PC-3 (cell line): Measurements from ENCODE around the gene EXOG. TPM values are rescaled to one million over a fixed set of nuclear protein-coding genes. Genes with fewer than 3 reads are reported as not detected.

Source experiments
- ATAC-seq: fragments of 200-7000 bp; cut with Tn5 transposase; 2 replicates; pipeline ENCODE4 v1.9.1; 2020; ENCODE audit warnings: mild to moderate bottlenecking, moderate library complexity
- BruUV-seq: library from RNA; stranded (reverse); fragments of 400-500 nt; replicated peaks from 2 replicates; lab custom pipeline; 2021; lab: Mats Ljungman, UMichigan
- CTCF ChIA-PET: fragments of 300-600 bp; sonication (Branson Sonifier 250); formaldehyde crosslinking; loops from one replicate; lab custom pipeline; 2022; ENCODE audit warnings: antibody characterized with exemption; lab: Charles Lee
- POLR2A ChIA-PET: fragments of 300-600 bp; sonication (Branson Sonifier 250); formaldehyde crosslinking; loops from one replicate; lab custom pipeline; 2022; ENCODE audit warnings: antibody characterized with exemption; ENCODE audit not compliant: unreplicated experiment; lab: Charles Lee
- DNase-seq: peaks from one replicate; pipeline ENCODE4 v3.0.0-alpha.2; 2015
- H2AFZ ChIP-seq: fragments of 300-600 bp; sonication (generic); 2 replicates; pipeline ENCODE4 v1.6.0; 2016; ENCODE audit warnings: antibody characterized with exemption, low read length
- H3F3A ChIP-seq: fragments of 300-600 bp; sonication (generic); one replicate; pipeline ENCODE4 v1.6.0; 2017; ENCODE audit warnings: antibody characterized with exemption, low read length, control low read depth, mild to moderate bottlenecking; ENCODE audit not compliant: unreplicated experiment
- H3K27ac ChIP-seq: fragments of 300-600 bp; sonication (generic); 2 replicates; pipeline ENCODE4 v1.5.1; 2016; ENCODE audit warnings: mild to moderate bottlenecking, low read length
- H3K27me3 ChIP-seq: fragments of 300-600 bp; sonication (generic); 2 replicates; pipeline ENCODE4 v1.6.1; 2016; ENCODE audit warnings: low read length, mixed read lengths
- H3K36me3 ChIP-seq: fragments of 300-600 bp; sonication (generic); 2 replicates; pipeline ENCODE4 v1.6.1; 2016; ENCODE audit warnings: low read depth, mixed run types, low read length, mixed read lengths
- H3K4me1 ChIP-seq: fragments of 300-600 bp; sonication (generic); 2 replicates; pipeline ENCODE4 v1.5.1; 2016; ENCODE audit warnings: low read length; ENCODE audit not compliant: insufficient read depth
- H3K4me2 ChIP-seq: fragments of 300-600 bp; sonication (generic); 2 replicates; pipeline ENCODE4 v1.6.0; 2016; ENCODE audit warnings: low read length
- H3K4me3 ChIP-seq: fragments of 300-600 bp; sonication (generic); 2 replicates; pipeline ENCODE4 v1.5.1; 2016; ENCODE audit warnings: mild to moderate bottlenecking, low read length, mixed read lengths
- H3K79me2 ChIP-seq: fragments of 300-600 bp; sonication (generic); 2 replicates; pipeline ENCODE4 v1.6.1; 2017; ENCODE audit warnings: low read length, mixed read lengths
- H3K9ac ChIP-seq: fragments of 300-600 bp; sonication (generic); 2 replicates; pipeline ENCODE4 v1.6.0; 2016; ENCODE audit warnings: mild to moderate bottlenecking, low read length
- H3K9me2 ChIP-seq: fragments of 300-600 bp; sonication (generic); replicated peaks from 2 replicates; pipeline ENCODE4 v1.6.1; 2016; ENCODE audit warnings: mixed run types, low read length, mixed read lengths
- H3K9me3 ChIP-seq: fragments of 300-600 bp; sonication (generic); 2 replicates; pipeline ENCODE4 v1.6.1; 2016; ENCODE audit warnings: low read length, mixed read lengths
- H4K20me1 ChIP-seq: fragments of 300-600 bp; sonication (generic); 2 replicates; pipeline ENCODE4 v1.6.1; 2016; ENCODE audit warnings: low read length, mixed read lengths
- EZH2 ChIP-seq: fragments of 300-600 bp; sonication (generic); IDR thresholded peaks from one replicate; pipeline ENCODE4 v1.6.1; 2017; ENCODE audit warnings: antibody characterized with exemption, mild to moderate bottlenecking, low read length; ENCODE audit not compliant: unreplicated experiment
- EZH2phosphoT487 ChIP-seq: fragments of 300-600 bp; sonication (generic); IDR thresholded peaks from 2 replicates; pipeline ENCODE4 v1.6.1; 2018; ENCODE audit warnings: mild to moderate bottlenecking, antibody characterized with exemption, low read length, borderline replicate concordance
- intact Hi-C: fragments of 100-400 bp; cut with micrococcal nuclease; formaldehyde crosslinking; loops from 2 replicates; pipeline ENCODE4 v1.9.0; 2023
- total RNA-seq: library from RNA; depleted of rRNA; stranded (reverse); fragments of >200 nt; gene quantifications from 2 replicates; pipeline ENCODE4 v1.2.3, GENCODE V29; 2014
- TF ChIP-seq, protein P1 (sequence below): fragments of 300-600 bp; sonication (generic); conservative IDR thresholded peaks from 2 replicates; pipeline ENCODE4 v1.5.1; 2017; ENCODE audit warnings: antibody characterized with exemption, low read depth, mild to moderate bottlenecking, low read length

Gene EXOG
- total RNA-seq, 1 experiment from 2014 or later: 10.0 TPM

DNA sequence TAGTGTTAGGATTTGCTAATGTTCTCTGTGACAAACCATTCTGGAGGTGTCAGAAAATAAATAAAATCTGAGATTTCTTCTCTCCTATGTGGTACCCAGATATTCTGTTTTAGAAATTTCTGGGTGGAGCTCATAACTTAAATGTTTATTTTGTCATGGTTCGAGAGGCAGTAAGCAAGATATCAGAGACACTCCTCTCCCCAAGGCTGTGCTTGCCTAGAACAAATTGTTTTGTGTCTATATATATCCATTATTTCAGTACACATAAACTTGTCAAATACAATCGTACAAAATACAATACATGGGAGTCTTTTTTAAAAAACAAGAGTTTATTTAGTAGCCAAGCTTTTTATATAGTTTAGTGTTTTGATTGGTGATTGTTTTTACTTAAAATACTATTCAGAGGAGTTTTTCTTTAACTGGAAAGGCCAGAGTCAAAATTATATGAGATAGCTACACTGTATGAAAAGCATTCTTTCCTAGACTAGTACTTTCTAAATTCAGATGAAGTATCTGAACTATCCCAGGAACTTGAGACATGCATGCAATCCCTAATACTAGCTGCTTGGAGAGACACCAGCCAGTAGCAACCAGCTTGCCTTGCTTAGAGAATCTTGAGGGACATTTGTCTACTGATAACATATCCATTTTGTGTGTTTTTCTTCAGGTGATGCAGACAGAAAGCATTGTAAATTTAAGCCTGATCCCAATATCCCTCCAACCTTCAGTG lies 4.7 kb downstream of the EXOG start:
- Histone ChIP-seq H4K20me1 (no peaks in the 10 kb centered on the region), H3K9ac (no peak overlapping the region), H3F3A (no peaks in the 10 kb centered on the region), H3K4me2 (no peak overlapping the region), H3K27me3 (no peaks in the 10 kb centered on the region), H3K9me2 (no peaks in the 10 kb centered on the region), H3K4me1 (peaks cover 8% of the 10 kb centered on the region), H3K36me3 (peaks cover 13% of the 10 kb centered on the region; the same call in 1 of the 2 replicates), H3K27ac (no peak overlapping the region), H3K79me2 (peaks cover 16% of the 10 kb centered on the region), H3K4me3 (no peak overlapping the region), H3K9me3 (no peaks in the 10 kb centered on the region), H2AFZ (no peak overlapping the region)
- no TSS peak for BruUV-seq
- DNase-seq: no peak
- ChIA-PET POLR2A (no interaction called here), CTCF (no interaction called here)
- intact Hi-C loops: no loop called here
- no peak for ATAC-seq
- TF ChIP-seq, protein P1, sequence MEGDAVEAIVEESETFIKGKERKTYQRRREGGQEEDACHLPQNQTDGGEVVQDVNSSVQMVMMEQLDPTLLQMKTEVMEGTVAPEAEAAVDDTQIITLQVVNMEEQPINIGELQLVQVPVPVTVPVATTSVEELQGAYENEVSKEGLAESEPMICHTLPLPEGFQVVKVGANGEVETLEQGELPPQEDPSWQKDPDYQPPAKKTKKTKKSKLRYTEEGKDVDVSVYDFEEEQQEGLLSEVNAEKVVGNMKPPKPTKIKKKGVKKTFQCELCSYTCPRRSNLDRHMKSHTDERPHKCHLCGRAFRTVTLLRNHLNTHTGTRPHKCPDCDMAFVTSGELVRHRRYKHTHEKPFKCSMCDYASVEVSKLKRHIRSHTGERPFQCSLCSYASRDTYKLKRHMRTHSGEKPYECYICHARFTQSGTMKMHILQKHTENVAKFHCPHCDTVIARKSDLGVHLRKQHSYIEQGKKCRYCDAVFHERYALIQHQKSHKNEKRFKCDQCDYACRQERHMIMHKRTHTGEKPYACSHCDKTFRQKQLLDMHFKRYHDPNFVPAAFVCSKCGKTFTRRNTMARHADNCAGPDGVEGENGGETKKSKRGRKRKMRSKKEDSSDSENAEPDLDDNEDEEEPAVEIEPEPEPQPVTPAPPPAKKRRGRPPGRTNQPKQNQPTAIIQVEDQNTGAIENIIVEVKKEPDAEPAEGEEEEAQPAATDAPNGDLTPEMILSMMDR: no peak
- TF ChIP-seq EZH2phosphoT487 (no peak), EZH2 (no peak)

DNA sequence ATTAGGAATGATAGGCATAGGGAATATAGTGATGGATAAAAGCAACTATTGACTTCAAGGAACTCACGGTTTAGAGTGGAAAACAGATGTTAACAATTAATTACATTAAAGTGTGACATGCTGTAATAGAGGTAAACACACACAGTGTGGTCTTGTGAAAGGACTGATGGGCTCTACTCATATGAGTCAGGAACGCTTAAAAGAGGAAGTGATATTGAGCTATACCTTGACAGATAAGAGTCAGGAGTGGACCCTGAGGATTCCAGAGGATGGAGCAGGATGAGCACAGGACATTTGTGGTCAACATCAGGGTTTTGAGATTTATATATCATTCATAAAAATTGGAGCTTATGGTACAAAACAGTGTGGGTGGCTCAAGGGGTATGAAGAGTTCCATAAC lies 11.0 kb downstream of the EXOG start:
- no peak overlapping the region for H3K4me2 ChIP-seq
- no peak overlapping the region for H3K4me3 ChIP-seq
- ChIA-PET CTCF (no interaction called here), POLR2A (no interaction called here)
- no peaks in the 10 kb centered on the region for H3F3A ChIP-seq
- peaks cover 35% of the 10 kb centered on the region for H3K36me3 ChIP-seq
- H3K4me1 ChIP-seq: no peaks in the 10 kb centered on the region
- H3K27ac ChIP-seq: no peak overlapping the region
- TF ChIP-seq, protein P1: no peak
- TF ChIP-seq EZH2phosphoT487 (no peak), EZH2 (no peak)
- H3K9me3 ChIP-seq: no peaks in the 10 kb centered on the region
- no TSS peak for BruUV-seq
- no peaks in the 10 kb centered on the region for H3K79me2 ChIP-seq
- H4K20me1 ChIP-seq: no peaks in the 10 kb centered on the region
- DNase-seq (no peak), ATAC-seq (no peak)
- intact Hi-C loops: no loop called here
- no peak overlapping the region for H3K9ac ChIP-seq
- H3K9me2 ChIP-seq: no peaks in the 10 kb centered on the region
- no peaks in the 10 kb centered on the region for H3K27me3 ChIP-seq
- no peak overlapping the region for H2AFZ ChIP-seq

DNA sequence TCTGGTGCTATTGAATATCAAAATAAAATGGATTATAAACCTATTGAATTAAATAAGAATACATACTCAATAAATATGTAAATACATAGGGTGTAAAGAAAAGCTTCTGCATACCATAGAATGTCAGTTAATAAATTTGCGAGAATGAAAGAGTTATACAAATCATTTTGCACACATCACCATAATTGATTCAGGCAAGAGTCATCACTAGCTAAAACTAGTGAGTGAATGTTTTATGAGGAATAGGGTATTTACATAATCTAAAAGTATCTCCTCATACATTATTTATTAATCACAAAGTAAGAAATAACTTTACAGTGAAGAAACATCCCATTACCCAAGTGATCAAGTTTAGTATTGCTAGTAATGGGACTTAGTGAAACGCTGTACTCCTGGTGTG lies 13.6 kb downstream of the EXOG start:
- Histone ChIP-seq H3K9me2 (no peaks in the 10 kb centered on the region), H3K4me1 (no peaks in the 10 kb centered on the region), H3K9me3 (no peaks in the 10 kb centered on the region), H3K4me3 (no peak overlapping the region), H3K79me2 (no peaks in the 10 kb centered on the region), H3K27ac (no peak overlapping the region), H2AFZ (no peak overlapping the region), H3K36me3 (peaks cover 42% of the 10 kb centered on the region), H3K4me2 (no peak overlapping the region), H3K27me3 (no peaks in the 10 kb centered on the region), H4K20me1 (no peaks in the 10 kb centered on the region), H3K9ac (no peak overlapping the region), H3F3A (no peaks in the 10 kb centered on the region)
- ChIA-PET POLR2A (no interaction called here), CTCF (interaction anchor here (0.5 kb wide), 1 partner anchor 324 kb away, joined by 4 read pairs; no protein-coding TSS in a partner anchor)
- intact Hi-C loops: no loop called here
- BruUV-seq: no TSS peak
- TF ChIP-seq, protein P1: no peak
- no peak for TF ChIP-seq EZH2phosphoT487
- no peak for TF ChIP-seq EZH2
- DNase-seq (peak; percentile 12), ATAC-seq (peak; percentile 66)
